ENCODE data around the gene CWC27.

CWC27 gene

DNA sequence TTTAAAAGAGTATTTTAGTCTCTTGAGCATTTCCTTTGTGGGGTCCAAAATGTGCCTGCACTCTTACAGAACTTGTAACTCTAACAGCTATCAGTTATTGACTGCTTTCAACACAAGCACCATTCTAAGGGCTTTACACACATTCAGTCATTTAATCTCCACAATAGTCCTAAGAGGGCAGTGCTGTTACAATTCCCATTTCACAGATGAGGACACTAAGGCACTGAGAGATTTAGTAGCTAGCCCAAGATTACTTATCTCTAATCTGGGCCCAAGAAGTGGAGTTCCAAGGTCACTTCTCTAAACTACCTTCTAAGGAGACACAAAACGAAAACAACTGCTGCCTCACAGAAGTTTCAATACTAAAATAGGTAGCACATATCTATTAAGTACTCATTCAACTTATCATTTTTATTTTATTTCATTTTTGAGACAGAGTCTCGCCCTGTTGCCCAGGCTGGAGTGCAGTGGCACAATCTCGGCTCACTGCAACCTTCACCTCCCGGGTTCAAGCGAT is 275.2 kb downstream of the CWC27 start:
- no peak for DNase-seq

GRCh38 chr5:65047225-65047624 is 278.5 kb downstream of the CWC27 start:
- no peak for DNase-seq

- no peak for DNase-seq
These were observed 279.4 kb downstream of the CWC27 start for GRCh38 chr5:65047948-65048690.

- no peak for DNase-seq
These were observed 281.4 kb downstream of the CWC27 start for GRCh38 chr5:65050140-65050539.

GRCh38 chr5:65050826-65051498 is 282.2 kb downstream of the CWC27 start:
- no peak for DNase-seq

- no peak for DNase-seq
These were observed 287.2 kb downstream of the CWC27 start for GRCh38 chr5:65055938-65056337.

DNA sequence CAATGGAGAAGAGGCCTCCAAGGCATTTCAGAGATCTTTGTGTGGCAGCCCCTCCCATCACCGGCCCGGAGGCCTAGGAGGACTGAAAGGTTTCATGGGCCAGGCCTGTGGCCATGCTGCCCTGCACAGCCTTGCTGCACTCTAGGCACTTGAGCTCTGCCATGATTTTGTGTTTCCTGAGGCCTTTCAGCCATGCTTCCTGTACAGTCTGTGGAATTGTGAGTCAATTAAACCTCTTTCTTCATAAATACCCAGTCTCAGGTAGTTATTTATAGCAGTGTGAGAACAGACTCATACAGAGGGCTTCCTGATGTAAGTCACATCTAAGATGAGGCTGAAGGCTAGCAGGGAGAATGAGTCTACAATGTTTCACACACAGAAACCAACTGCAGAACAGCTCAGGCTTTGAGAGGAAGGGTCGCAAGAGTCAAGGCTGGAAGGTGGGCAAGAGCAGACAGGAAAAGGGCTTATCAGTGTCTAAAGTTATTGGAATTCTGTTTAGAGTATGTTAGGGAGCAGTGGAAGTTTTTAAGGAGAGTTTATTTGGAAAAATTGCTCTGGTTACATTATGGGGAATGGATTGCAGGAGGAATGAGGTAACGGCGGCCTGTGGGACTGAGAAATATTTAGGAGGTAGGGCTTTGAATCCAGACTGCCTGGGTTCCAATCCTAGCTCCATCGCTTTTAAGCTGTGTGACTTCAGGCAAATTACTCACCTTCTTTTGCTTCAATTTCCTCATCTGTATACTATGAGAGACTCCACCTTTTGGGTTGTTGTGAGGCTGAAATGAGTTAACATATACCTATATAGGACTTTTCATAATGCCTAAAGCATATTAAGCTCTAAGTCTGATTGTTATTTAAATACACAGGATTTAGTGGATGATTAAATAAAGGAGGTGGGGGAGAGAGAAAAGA is 291.2 kb downstream of the CWC27 start:
- DNase-seq = no peak

- DNase-seq = no peak
These were observed 292.7 kb downstream of the CWC27 start for GRCh38 chr5:65061250-65061973.

- DNase-seq = no peak
These were observed 293.2 kb downstream of the CWC27 start for GRCh38 chr5:65061974-65062353.

GRCh38 chr5:65062469-65063083 is 293.8 kb downstream of the CWC27 start:
- peak; percentile 62 for DNase-seq

- no peak for DNase-seq
These were observed 296.3 kb downstream of the CWC27 start for GRCh38 chr5:65065001-65065511.

DNA sequence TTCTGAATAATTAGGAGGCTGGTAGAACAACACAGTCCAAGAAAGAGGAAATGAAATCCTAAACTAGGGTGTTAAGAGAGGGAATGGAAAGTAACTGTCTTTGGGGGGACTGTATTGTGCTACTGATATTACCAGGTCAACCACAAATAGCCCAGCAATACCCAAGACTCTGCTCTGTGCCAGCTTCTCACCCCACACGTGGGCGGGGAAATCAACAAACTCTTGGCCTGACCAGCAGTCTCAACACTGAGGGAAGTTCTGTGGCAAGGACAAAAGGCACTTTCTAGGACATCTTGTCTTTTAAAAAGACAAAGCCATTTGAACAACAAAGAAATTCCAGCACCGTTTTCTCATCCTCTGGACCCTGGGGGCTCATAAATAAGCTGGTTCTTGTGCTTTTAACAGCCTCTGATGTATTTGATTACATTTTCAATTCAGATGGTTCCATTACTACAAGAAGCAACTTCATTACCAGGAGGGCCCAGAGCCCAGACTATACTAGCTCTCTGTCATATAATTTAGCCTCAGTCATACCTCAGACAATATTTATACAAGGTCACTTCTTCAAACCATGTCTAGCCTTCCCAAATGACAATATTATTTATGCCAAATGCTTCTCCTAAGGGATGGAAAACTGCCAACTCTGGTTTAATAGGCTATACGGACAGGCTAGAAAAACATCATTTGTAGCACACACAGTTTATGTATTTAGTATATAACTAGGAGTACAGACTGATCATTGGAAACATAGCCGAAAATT is 297.8 kb downstream of the CWC27 start:
- no peak for DNase-seq

DNA sequence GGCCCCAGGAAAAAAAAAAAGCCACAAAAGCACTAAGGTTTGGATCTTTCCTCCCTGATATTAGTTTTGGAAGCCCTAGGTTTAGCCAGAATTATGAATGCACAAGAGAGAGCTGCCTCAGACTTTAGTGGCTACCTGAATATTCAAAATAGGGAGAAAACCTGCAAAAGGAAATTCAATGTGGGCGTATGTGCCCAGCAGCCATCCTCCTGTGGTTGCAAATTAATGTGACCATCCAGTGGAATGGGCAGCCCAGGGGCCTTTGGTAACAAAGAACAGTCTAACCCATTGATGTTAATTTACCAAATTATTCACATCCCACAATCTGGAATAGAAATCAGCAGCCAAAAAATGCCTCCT is 298.4 kb downstream of the CWC27 start:
- DNase-seq = no peak
